ENCODE data around the gene ABCC2. TPM values are rescaled to one million over a fixed set of nuclear protein-coding genes. Genes with fewer than 3 reads are reported as not detected.

ABCC2 gene
- polyA plus RNA-seq, 1 donor (not counting 4 experiments of a cell fraction or from before 2014, with no cell fraction given): 2.5 TPM

DNA sequence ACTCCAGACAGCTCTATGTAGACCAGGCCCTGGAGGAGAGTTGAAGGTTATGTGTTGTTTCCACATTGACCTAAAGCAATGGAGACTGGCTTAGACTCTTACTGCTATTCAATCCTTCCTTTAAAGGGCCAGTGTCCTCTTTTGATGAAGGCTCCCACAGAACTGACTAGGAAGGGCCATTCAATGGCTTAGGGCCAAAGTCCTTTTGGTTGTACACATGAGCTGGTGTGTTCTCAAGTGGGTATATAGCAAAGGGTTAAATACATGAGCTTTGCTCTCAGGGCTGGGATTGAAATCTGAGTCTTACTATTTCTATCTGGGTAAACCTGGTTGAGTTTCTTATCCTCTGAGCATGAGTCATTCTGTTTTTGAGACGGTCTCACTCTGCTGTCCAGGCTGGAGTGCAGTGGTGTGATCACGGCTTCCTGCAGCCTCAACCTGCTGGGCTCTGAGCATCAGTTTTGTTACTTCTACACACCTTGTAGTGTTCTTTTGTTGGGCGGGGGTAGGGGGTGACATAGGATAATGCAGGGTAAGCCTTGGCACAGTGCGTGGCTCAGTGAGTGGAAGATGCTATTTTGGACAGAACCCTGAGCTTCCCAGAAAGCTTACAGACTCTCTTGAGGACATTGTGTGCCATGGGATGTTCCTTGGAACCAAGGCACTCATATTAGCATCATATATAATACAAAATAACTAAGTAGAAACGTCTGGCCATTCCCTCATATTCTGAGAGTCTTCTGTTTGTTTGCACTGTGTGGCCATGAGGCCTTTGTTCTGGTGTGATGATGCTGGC lies 90.1 kb downstream of the ABCC2 start:
- TF ChIP-seq, protein P1, sequence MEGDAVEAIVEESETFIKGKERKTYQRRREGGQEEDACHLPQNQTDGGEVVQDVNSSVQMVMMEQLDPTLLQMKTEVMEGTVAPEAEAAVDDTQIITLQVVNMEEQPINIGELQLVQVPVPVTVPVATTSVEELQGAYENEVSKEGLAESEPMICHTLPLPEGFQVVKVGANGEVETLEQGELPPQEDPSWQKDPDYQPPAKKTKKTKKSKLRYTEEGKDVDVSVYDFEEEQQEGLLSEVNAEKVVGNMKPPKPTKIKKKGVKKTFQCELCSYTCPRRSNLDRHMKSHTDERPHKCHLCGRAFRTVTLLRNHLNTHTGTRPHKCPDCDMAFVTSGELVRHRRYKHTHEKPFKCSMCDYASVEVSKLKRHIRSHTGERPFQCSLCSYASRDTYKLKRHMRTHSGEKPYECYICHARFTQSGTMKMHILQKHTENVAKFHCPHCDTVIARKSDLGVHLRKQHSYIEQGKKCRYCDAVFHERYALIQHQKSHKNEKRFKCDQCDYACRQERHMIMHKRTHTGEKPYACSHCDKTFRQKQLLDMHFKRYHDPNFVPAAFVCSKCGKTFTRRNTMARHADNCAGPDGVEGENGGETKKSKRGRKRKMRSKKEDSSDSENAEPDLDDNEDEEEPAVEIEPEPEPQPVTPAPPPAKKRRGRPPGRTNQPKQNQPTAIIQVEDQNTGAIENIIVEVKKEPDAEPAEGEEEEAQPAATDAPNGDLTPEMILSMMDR (optimal IDR thresholded peaks at IDR 0.05 in 1 of 3, IDR thresholded peaks at IDR 0.05 in 1 of 3, conservative IDR thresholded peaks at IDR 0.05 in 1 of 3; ENCODE audit: extremely low read depth in 1 of 3, insufficient read depth in 2 of 3, low read length in 3 of 3): no peak
- no peak for TF ChIP-seq EZH2 (IDR thresholded peaks at IDR 0.05; ENCODE audit: low read length)
- no peaks in the 10 kb centered on the region for H3K9me1 ChIP-seq (ENCODE audit: control insufficient read depth, extremely low read depth, insufficient read depth, low read length)
- no peaks in the 10 kb centered on the region for H3K27me3 ChIP-seq (ENCODE audit: control insufficient read depth, extremely low read depth, insufficient read depth, low read length)
- no peaks in the 10 kb centered on the region for H3K4me1 ChIP-seq (ENCODE audit: control insufficient read depth, extremely low read depth, insufficient read depth, low read length)
- FAIRE-seq: no peak
- H3K4me2 ChIP-seq (ENCODE audit: control insufficient read depth, extremely low read depth, insufficient read depth, low read depth, low read length): no peak overlapping the region
- no peaks in the 10 kb centered on the region for H3K79me2 ChIP-seq (ENCODE audit: control insufficient read depth, insufficient read depth, low read length)
- no peak overlapping the region for H3K9ac ChIP-seq (ENCODE audit: control insufficient read depth, extremely low read depth, insufficient read depth, low read length)
- H3K9me3 ChIP-seq (ENCODE audit: control insufficient read depth, low read depth, low read length): no peaks in the 10 kb centered on the region
- no peak overlapping the region for H3K4me3 ChIP-seq (ENCODE audit: control insufficient read depth in 2 of 3, extremely low read depth in 1 of 3, insufficient read depth in 2 of 3, low read depth in 1 of 3, low read length in 3 of 3)
- H3K27ac ChIP-seq (ENCODE audit: control insufficient read depth, insufficient read depth, low read length): no peak overlapping the region
- peaks cover 8 to 16% of the 10 kb centered on the region in 2 experiments for H3K36me3 ChIP-seq (ENCODE audit: control insufficient read depth in 2 of 2, extremely low read depth in 1 of 2, insufficient read depth in 2 of 2, low read length in 2 of 2)
- no peak overlapping the region for H2AFZ ChIP-seq (ENCODE audit: control insufficient read depth, low read length)
- dilution Hi-C loops (cut with MboI; ENCODE audit: extremely low pct_ligation_motif_present, low sequenced_read_pairs): no loop called here
- DNase-seq (ENCODE audit: low read depth, low spot score): no peak
- no peaks in the 10 kb centered on the region for H4K20me1 ChIP-seq (ENCODE audit: control insufficient read depth, extremely low read depth, insufficient read depth, low read length)

- Histone ChIP-seq H3K9ac (ENCODE audit: control insufficient read depth, extremely low read depth, insufficient read depth, low read length) (no peak overlapping the region), H3K4me3 (ENCODE audit: control insufficient read depth in 2 of 3, extremely low read depth in 1 of 3, insufficient read depth in 2 of 3, low read depth in 1 of 3, low read length in 3 of 3) (no peak overlapping the region), H3K27ac (ENCODE audit: control insufficient read depth, insufficient read depth, low read length) (no peak overlapping the region), H3K36me3 (ENCODE audit: control insufficient read depth in 2 of 2, extremely low read depth in 1 of 2, insufficient read depth in 2 of 2, low read length in 2 of 2) (peaks cover 17 to 24% of the 10 kb centered on the region in 2 experiments), H3K27me3 (ENCODE audit: control insufficient read depth, extremely low read depth, insufficient read depth, low read length) (no peaks in the 10 kb centered on the region), H3K79me2 (ENCODE audit: control insufficient read depth, insufficient read depth, low read length) (no peaks in the 10 kb centered on the region), H4K20me1 (ENCODE audit: control insufficient read depth, extremely low read depth, insufficient read depth, low read length) (no peaks in the 10 kb centered on the region), H2AFZ (ENCODE audit: control insufficient read depth, low read length) (no peak overlapping the region), H3K4me1 (ENCODE audit: control insufficient read depth, extremely low read depth, insufficient read depth, low read length) (no peaks in the 10 kb centered on the region), H3K9me3 (ENCODE audit: control insufficient read depth, low read depth, low read length) (no peaks in the 10 kb centered on the region), H3K4me2 (ENCODE audit: control insufficient read depth, extremely low read depth, insufficient read depth, low read depth, low read length) (no peak overlapping the region), H3K9me1 (ENCODE audit: control insufficient read depth, extremely low read depth, insufficient read depth, low read length) (no peaks in the 10 kb centered on the region)
- TF ChIP-seq, protein P1 (optimal IDR thresholded peaks at IDR 0.05 in 1 of 3, IDR thresholded peaks at IDR 0.05 in 1 of 3, conservative IDR thresholded peaks at IDR 0.05 in 1 of 3; ENCODE audit: extremely low read depth in 1 of 3, insufficient read depth in 2 of 3, low read length in 3 of 3): no peak
- no peak for TF ChIP-seq EZH2 (IDR thresholded peaks at IDR 0.05; ENCODE audit: low read length)
- no peak for FAIRE-seq
- dilution Hi-C loops (cut with MboI; ENCODE audit: extremely low pct_ligation_motif_present, low sequenced_read_pairs): no loop called here
- DNase-seq (ENCODE audit: low read depth, low spot score): no peak
These were observed 91.4 kb downstream of the ABCC2 start for GRCh38 chr10:99873846-99874245.

Data from keratinocyte (primary cell).